Activated CD4-positive, alpha-beta T cell treated with anti-CD3 and anti-CD28 coated beads, Interleukin-2, Interleukin-4, amounts not matched to agents 100 ng/mL and 50 ng/mL, durations not matched to agents 16 hours and 8 hours (primary cell): ENCODE measurements around the gene APOL4.
"Not testable (repeated sequence)": the region's sequence is repeated elsewhere in the genome, so short reads cannot be mapped to it uniquely, and the experiment has no call there.

Experiments used
- DNase-seq: peaks from one replicate; pipeline ENCODE4 v3.0.0-alpha.2; 2020; ENCODE audit warnings: low spot score

Gene APOL4

GRCh38 chr22:36201630-36202319 is at the start of gene APOL4:
APOL4 (minus strand) TSS chr22:36201809; CDS start chr22:36201734, 75 bp downstream.
- DNase-seq: no peak

GRCh38 chr22:36250292-36250960 is 48.8 kb upstream of the APOL4 start:
- DNase-seq: not testable (repeated sequence)

- no peak for DNase-seq
Observed at GRCh38 chr22:36249160-36249559, 47.6 kb upstream of the APOL4 start.

GRCh38 chr22:36247955-36248354 is 46.3 kb upstream of the APOL4 start:
- no peak for DNase-seq

GRCh38 chr22:36246718-36247117 is 45.1 kb upstream of the APOL4 start:
- no peak for DNase-seq

GRCh38 chr22:36245805-36246356 is 44.3 kb upstream of the APOL4 start:
- DNase-seq: no peak

GRCh38 chr22:36244522-36245391 is 43.1 kb upstream of the APOL4 start:
- no peak for DNase-seq

GRCh38 chr22:36243986-36244385 is 42.4 kb upstream of the APOL4 start:
- no peak for DNase-seq

- DNase-seq: peak; percentile 93
Observed at GRCh38 chr22:36239401-36240171, 38.0 kb upstream of the APOL4 start, which contains the start of gene APOL2. APOL2 (minus strand) TSS chr22:36239527; CDS start chr22:36233162, 6,365 bp downstream.

GRCh38 chr22:36239150-36239400 is 37.5 kb upstream of the APOL4 start:
- DNase-seq: no peak

- DNase-seq: no peak
Observed at GRCh38 chr22:36238373-36239149, 37.0 kb upstream of the APOL4 start.

GRCh38 chr22:36237462-36238372 is 36.1 kb upstream of the APOL4 start:
- DNase-seq: peak; percentile 54

GRCh38 chr22:36236388-36237319 is 35.0 kb upstream of the APOL4 start:
- DNase-seq: no peak

- no peak for DNase-seq
Observed at GRCh38 chr22:36235585-36235984, 34.0 kb upstream of the APOL4 start.

- DNase-seq: no peak
Observed at GRCh38 chr22:36234919-36235318, 33.3 kb upstream of the APOL4 start.

GRCh38 chr22:36234213-36234612 is 32.6 kb upstream of the APOL4 start:
- no peak for DNase-seq

- DNase-seq: no peak
Observed at GRCh38 chr22:36233796-36234195, 32.2 kb upstream of the APOL4 start.

- no peak for DNase-seq
Observed at GRCh38 chr22:36232715-36233401, 31.2 kb upstream of the APOL4 start.
